Glutamatergic neuron (in vitro differentiated cells): Measurements from ENCODE around the gene GDF10. TPM values are rescaled to one million over a fixed set of nuclear protein-coding genes. Genes with fewer than 3 reads are reported as not detected.

Experiments used
- DNase-seq: peaks from one replicate; pipeline ENCODE4 v3.0.0; 2022
- H3K27ac Mint-ChIP-seq: one replicate; pipeline ENCODE4 v1.8.0; 2020; ENCODE audit warnings: mild to moderate bottlenecking, mixed read lengths, inconsistent platforms; ENCODE audit not compliant: unreplicated experiment
- H3K27me3 Mint-ChIP-seq: one replicate; pipeline ENCODE4 v1.8.0; 2020; ENCODE audit warnings: mild to moderate bottlenecking, moderate library complexity, mixed read lengths, inconsistent platforms; ENCODE audit not compliant: unreplicated experiment
- H3K36me3 Mint-ChIP-seq: one replicate; pipeline ENCODE4 v1.8.0; 2020; ENCODE audit warnings: mild to moderate bottlenecking, mixed read lengths, inconsistent platforms; ENCODE audit not compliant: unreplicated experiment
- H3K4me1 Mint-ChIP-seq: one replicate; pipeline ENCODE4 v1.8.0; 2020; ENCODE audit warnings: mild to moderate bottlenecking, low read depth, mixed read lengths, inconsistent platforms; ENCODE audit not compliant: unreplicated experiment
- H3K4me3 Mint-ChIP-seq: one replicate; pipeline ENCODE4 v1.8.0; 2020; ENCODE audit warnings: mild to moderate bottlenecking, mixed read lengths, inconsistent platforms; ENCODE audit not compliant: unreplicated experiment
- H3K9me3 Mint-ChIP-seq: one replicate; pipeline ENCODE4 v1.8.0; 2020; ENCODE audit warnings: mild to moderate bottlenecking, moderate library complexity, mixed read lengths, inconsistent platforms; ENCODE audit not compliant: unreplicated experiment
- total RNA-seq: library from RNA; stranded (reverse); fragmentation: NEBNext Ultra II Directional; extraction: Animal tissue kit (Norgen Biotek cat#: 25700); gene quantifications from one replicate; pipeline ENCODE4 v1.2.1, GENCODE V29; 2021; ENCODE audit not compliant: unreplicated experiment
- TF ChIP-seq, protein P1 (sequence below): fragments of 200-600 bp; sonication (generic); IDR thresholded peaks from one replicate; pipeline ENCODE4 v1.5.0; 2021; ENCODE audit not compliant: partially characterized antibody, unreplicated experiment

Gene GDF10
- total RNA-seq, 1 donor from 2014 or later: not detected

DNA sequence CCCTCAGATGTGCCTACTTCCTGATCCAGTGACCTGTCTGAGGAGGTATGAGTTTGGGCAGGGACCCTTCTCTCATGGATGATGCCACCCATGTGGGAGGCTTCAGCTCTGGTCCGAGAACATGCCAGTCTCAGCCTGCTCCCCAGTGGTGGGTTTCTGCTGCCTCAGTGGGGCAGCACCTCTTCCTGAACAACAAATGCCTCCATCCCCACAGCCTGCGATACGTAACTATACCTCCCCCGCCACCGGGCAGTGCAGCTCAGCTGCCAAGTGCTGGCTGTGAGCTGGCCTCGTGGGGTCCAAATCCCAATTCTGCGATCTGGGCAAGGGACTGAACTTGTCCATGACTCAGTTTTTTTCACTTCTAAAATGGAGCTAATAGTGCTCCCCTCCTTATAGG lies 3.1 kb downstream of the GDF10 start:
- Mint-ChIP-seq H3K4me1 (no peaks in the 10 kb centered on the region), H3K4me3 (no peak overlapping the region), H3K27ac (no peak overlapping the region), H3K36me3 (no peaks in the 10 kb centered on the region), H3K9me3 (no peaks in the 10 kb centered on the region), H3K27me3 (peaks cover 10% of the 10 kb centered on the region)
- DNase-seq: no peak
- TF ChIP-seq, protein P1, sequence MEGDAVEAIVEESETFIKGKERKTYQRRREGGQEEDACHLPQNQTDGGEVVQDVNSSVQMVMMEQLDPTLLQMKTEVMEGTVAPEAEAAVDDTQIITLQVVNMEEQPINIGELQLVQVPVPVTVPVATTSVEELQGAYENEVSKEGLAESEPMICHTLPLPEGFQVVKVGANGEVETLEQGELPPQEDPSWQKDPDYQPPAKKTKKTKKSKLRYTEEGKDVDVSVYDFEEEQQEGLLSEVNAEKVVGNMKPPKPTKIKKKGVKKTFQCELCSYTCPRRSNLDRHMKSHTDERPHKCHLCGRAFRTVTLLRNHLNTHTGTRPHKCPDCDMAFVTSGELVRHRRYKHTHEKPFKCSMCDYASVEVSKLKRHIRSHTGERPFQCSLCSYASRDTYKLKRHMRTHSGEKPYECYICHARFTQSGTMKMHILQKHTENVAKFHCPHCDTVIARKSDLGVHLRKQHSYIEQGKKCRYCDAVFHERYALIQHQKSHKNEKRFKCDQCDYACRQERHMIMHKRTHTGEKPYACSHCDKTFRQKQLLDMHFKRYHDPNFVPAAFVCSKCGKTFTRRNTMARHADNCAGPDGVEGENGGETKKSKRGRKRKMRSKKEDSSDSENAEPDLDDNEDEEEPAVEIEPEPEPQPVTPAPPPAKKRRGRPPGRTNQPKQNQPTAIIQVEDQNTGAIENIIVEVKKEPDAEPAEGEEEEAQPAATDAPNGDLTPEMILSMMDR: no peak

DNA sequence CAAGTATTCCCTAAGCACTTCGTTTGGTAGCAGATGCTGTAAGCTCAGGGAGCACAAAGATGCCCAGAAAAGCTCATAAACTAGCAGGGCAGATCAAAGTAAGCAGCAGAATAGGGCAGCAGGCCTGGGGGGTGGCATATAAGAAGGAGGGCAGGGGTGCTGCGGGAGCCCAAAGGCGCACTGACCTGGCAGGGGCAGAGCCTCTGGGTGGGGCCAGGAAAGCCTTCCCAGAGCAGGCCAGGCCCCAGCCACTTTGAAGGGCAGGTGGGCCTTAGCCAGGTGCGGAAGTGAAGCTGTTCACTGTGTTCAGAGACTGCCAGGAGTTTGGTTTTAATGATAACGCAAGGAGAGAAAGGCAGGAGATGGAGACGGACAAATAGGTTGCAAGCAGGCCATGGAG lies 3.9 kb downstream of the GDF10 start:
- Mint-ChIP-seq H3K27ac (no peak overlapping the region), H3K9me3 (no peaks in the 10 kb centered on the region), H3K36me3 (no peaks in the 10 kb centered on the region), H3K27me3 (peaks cover 10% of the 10 kb centered on the region), H3K4me1 (no peaks in the 10 kb centered on the region), H3K4me3 (no peak overlapping the region)
- TF ChIP-seq, protein P1: no peak
- DNase-seq: no peak

DNA sequence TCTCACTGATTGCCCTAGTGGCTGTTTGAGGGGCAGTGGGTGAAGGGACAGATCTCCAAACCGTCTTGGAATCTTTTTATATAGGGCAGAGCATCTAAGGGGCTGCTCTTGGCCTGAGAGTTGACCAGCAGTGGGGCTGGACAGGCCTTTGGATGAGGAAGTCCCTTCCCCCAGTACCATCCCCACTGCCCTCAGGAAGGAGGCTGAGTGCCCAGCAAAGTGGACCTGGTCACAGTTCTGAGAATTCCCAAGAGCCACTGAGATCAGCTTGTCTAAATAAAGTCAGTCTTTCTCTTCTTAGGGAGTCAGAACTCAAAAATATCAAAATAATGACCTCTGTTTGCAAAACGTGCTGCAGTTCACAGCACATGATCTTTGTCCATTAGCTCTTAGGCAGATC lies 5.6 kb downstream of the GDF10 start:
- no peaks in the 10 kb centered on the region for H3K36me3 Mint-ChIP-seq
- no peak for DNase-seq
- no peak overlapping the region for H3K27ac Mint-ChIP-seq
- H3K27me3 Mint-ChIP-seq: peaks cover 10% of the 10 kb centered on the region
- no peak overlapping the region for H3K4me3 Mint-ChIP-seq
- TF ChIP-seq, protein P1: no peak
- H3K4me1 Mint-ChIP-seq: no peaks in the 10 kb centered on the region
- H3K9me3 Mint-ChIP-seq: no peaks in the 10 kb centered on the region

DNA sequence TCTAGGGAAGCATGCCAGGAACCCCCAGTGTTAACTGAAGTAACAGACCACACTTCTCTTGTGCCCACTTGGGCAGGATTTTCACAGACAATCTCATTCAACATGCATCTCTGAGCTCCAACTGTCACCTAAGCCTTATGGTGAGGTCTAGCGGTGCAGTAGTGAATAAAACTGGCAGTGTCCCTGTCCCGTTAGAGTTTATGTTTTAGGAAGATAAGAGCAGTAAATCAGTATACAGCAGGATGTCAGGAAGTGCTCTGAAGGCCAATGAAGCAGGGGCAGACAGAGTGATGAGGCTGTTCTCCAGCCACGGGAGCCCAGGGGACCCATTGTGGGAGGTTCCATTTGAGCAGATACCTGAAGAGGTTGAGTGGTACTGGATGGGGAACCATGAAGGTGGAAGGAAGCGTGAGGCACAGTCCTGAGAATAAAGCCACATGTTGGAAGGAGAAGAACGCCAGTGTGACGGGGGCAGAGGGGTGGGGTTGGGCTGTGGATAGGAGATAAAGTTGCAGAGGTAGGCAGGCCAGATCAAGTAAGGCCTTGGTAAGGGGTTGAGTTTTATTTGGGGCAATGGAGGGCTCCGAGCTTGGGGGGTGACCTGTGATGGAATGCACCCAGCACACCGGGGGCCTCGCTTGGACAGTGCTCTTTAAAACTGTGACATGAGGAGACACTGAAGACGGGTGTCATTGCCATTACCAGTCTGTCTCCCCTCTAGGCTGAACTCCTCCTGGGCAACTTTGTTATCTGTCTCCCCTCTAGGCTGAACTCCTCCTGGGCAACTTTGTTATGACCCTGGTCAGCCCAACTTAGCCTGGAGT lies 6.6 kb downstream of the GDF10 start:
- no peak for DNase-seq
- no peaks in the 10 kb centered on the region for H3K4me1 Mint-ChIP-seq
- H3K9me3 Mint-ChIP-seq: no peaks in the 10 kb centered on the region
- H3K27ac Mint-ChIP-seq: no peak overlapping the region
- TF ChIP-seq, protein P1: no peak
- H3K27me3 Mint-ChIP-seq: peaks cover 5% of the 10 kb centered on the region
- H3K4me3 Mint-ChIP-seq: no peak overlapping the region
- no peaks in the 10 kb centered on the region for H3K36me3 Mint-ChIP-seq

DNA sequence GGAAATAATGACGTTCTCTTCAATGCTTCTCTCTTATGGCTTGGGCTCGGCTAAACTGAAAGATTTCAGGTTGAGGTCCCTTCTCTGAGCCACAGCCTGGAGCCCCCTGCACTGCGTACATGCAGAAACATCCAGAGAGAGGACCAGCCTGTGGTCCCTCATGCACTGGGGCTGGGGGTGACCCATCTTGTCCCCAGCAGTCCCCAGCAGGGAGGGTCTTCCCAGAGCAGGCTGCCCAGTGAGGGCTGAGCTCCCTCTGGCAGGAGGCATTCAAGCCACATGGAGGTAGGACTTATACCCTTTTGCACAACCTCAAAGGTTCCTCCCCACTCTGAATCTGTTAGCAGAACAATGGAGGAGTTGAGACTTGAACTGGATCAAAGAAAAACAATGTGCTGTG lies 7.4 kb downstream of the GDF10 start:
- TF ChIP-seq, protein P1: no peak
- H3K9me3 Mint-ChIP-seq: no peaks in the 10 kb centered on the region
- no peaks in the 10 kb centered on the region for H3K4me1 Mint-ChIP-seq
- no peak overlapping the region for H3K27ac Mint-ChIP-seq
- peaks cover 5% of the 10 kb centered on the region for H3K27me3 Mint-ChIP-seq
- H3K36me3 Mint-ChIP-seq: no peaks in the 10 kb centered on the region
- no peak for DNase-seq
- no peak overlapping the region for H3K4me3 Mint-ChIP-seq
